IPS DF 6.9 (cell line): ENCODE results near the gene RBM28.
"Not testable (repeated sequence)": the region's sequence is repeated elsewhere in the genome, so short reads cannot be mapped to it uniquely, and the experiment has no call there.

ENCODE experiments used
- DNase-seq: peaks from one replicate; pipeline ENCODE4 v3.0.0-alpha.2; 2013; ENCODE audit warnings: low read depth, low spot score
- H3K27ac ChIP-seq: one replicate; pipeline ENCODE4 v1.5.1; 2013; ENCODE audit warnings: low read length, control low read depth
- H3K27me3 ChIP-seq: 2 replicates; pipeline ENCODE4 v1.6.1; 2013; ENCODE audit warnings: mild to moderate bottlenecking, low read length; ENCODE audit not compliant: control insufficient read depth, insufficient read depth
- H3K36me3 ChIP-seq: 2 replicates; pipeline ENCODE4 v1.6.1; 2013; ENCODE audit warnings: low read length; ENCODE audit not compliant: control insufficient read depth, insufficient read depth
- H3K4me1 ChIP-seq: 2 replicates; pipeline ENCODE4 v1.6.1; 2013; ENCODE audit warnings: low read length; ENCODE audit not compliant: control insufficient read depth, insufficient read depth
- H3K4me3 ChIP-seq: 2 replicates; pipeline ENCODE4 v1.5.1; 2013; ENCODE audit warnings: mild to moderate bottlenecking, low read length
- H3K9me3 ChIP-seq: 2 replicates; pipeline ENCODE4 v1.6.1; 2013; ENCODE audit warnings: low read length, inconsistent platforms; ENCODE audit not compliant: control insufficient read depth, insufficient read depth
- WGBS: extraction: QIAGEN DNeasy Blood & Tissue Kit; methylation state at CpG from one replicate; pipeline ENCODE4 v1.1.7; 2013; ENCODE audit warnings: mixed read lengths, missing lambda C conversion rate; ENCODE audit not compliant: insufficient read length, insufficient coverage; 5-methylcytosine and 5-hydroxymethylcytosine counted together

RBM28 gene

GRCh38 chr7:128298004-128298403, 45.7 kb downstream of the RBM28 start:
- H3K27ac ChIP-seq, H3K4me1 ChIP-seq, H3K9me3 ChIP-seq, H3K36me3 ChIP-seq, H3K4me3 ChIP-seq, DNase-seq, H3K27me3 ChIP-seq: not testable (repeated sequence)
- WGBS = no CpG with 5 or more reads among the region's 7 CpGs

GRCh38 chr7:128287556-128287955, 56.2 kb downstream of the RBM28 start:
- no peak for DNase-seq
- Histone ChIP-seq H3K27me3 (no peaks in the 10 kb centered on the region), H3K4me1 (no peaks in the 10 kb centered on the region), H3K4me3 (no peak overlapping the region), H3K36me3 (no peaks in the 10 kb centered on the region), H3K27ac (no peak overlapping the region), H3K9me3 (no peaks in the 10 kb centered on the region)
- WGBS = no CpG with 5 or more reads among the region's 4 CpGs

- DNase-seq = no peak
- WGBS = no CpG with 5 or more reads among the region's 7 CpGs
- Histone ChIP-seq H3K4me1 (no peaks in the 10 kb centered on the region), H3K4me3 (no peak overlapping the region), H3K36me3 (no peaks in the 10 kb centered on the region), H3K27ac (no peak overlapping the region), H3K9me3 (no peaks in the 10 kb centered on the region), H3K27me3 (no peaks in the 10 kb centered on the region)
These were observed 59.6 kb downstream of the RBM28 start for GRCh38 chr7:128284102-128284501.

- no peaks in the 10 kb centered on the region for H3K27me3 ChIP-seq
- H3K4me3 ChIP-seq = no peak overlapping the region
- H3K9me3 ChIP-seq = no peaks in the 10 kb centered on the region
- H3K36me3 ChIP-seq = no peaks in the 10 kb centered on the region
- no peak overlapping the region for H3K27ac ChIP-seq
- DNase-seq = no peak
- H3K4me1 ChIP-seq = no peaks in the 10 kb centered on the region
- no CpG with 5 or more reads among the region's 4 CpGs for WGBS
These were observed 61.9 kb downstream of the RBM28 start for GRCh38 chr7:128281605-128282380.

GRCh38 chr7:128280451-128280850, 63.3 kb downstream of the RBM28 start:
- not testable (repeated sequence) for H3K9me3 ChIP-seq, H3K27me3 ChIP-seq, H3K4me1 ChIP-seq, DNase-seq, H3K36me3 ChIP-seq, H3K27ac ChIP-seq, H3K4me3 ChIP-seq
- WGBS = no CpG with 5 or more reads among the region's 1 CpG

GRCh38 chr7:128279124-128279713, 64.5 kb downstream of the RBM28 start:
- WGBS = no CpG with 5 or more reads among the region's 6 CpGs

GRCh38 chr7:128278366-128278765, 65.3 kb downstream of the RBM28 start:
- DNase-seq = no peak
- Histone ChIP-seq H3K4me3 (no peak overlapping the region), H3K27ac (no peak overlapping the region), H3K4me1 (peaks cover 3% of the 10 kb centered on the region), H3K9me3 (no peaks in the 10 kb centered on the region), H3K36me3 (no peaks in the 10 kb centered on the region), H3K27me3 (no peaks in the 10 kb centered on the region)
- WGBS = no CpG with 5 or more reads among the region's 1 CpG

More at GRCh38 chr7:128279124-128279713, 64.5 kb downstream of the RBM28 start:
- no peaks in the 10 kb centered on the region for H3K9me3 ChIP-seq
- H3K27me3 ChIP-seq = no peaks in the 10 kb centered on the region
- no peak for DNase-seq
- no peaks in the 10 kb centered on the region for H3K4me1 ChIP-seq
- no peak overlapping the region for H3K4me3 ChIP-seq
- no peak overlapping the region for H3K27ac ChIP-seq
- no peaks in the 10 kb centered on the region for H3K36me3 ChIP-seq

- Histone ChIP-seq H3K27ac (no peak overlapping the region), H3K4me3 (no peak overlapping the region), H3K9me3 (no peaks in the 10 kb centered on the region), H3K27me3 (no peaks in the 10 kb centered on the region), H3K36me3 (no peaks in the 10 kb centered on the region), H3K4me1 (peaks cover 3% of the 10 kb centered on the region)
- no peak for DNase-seq
- no CpG with 5 or more reads among the region's 4 CpGs for WGBS
These were observed 68.0 kb downstream of the RBM28 start for GRCh38 chr7:128275681-128276080.

- Histone ChIP-seq H3K9me3 (no peaks in the 10 kb centered on the region), H3K27ac (no peak overlapping the region), H3K4me1 (peaks cover 3% of the 10 kb centered on the region), H3K4me3 (no peak overlapping the region), H3K36me3 (no peaks in the 10 kb centered on the region), H3K27me3 (no peaks in the 10 kb centered on the region)
- DNase-seq = no peak
- no CpG with 5 or more reads among the region's 3 CpGs for whole genome bisulfite sequencing
These were observed 68.7 kb downstream of the RBM28 start for GRCh38 chr7:128274884-128275603.

- no CpG with 5 or more reads among the region's 4 CpGs for WGBS
- no peaks in the 10 kb centered on the region for H3K9me3 ChIP-seq
- no peak overlapping the region for H3K4me3 ChIP-seq
- no peak for DNase-seq
- no peaks in the 10 kb centered on the region for H3K27me3 ChIP-seq
- H3K4me1 ChIP-seq = peaks cover 3% of the 10 kb centered on the region
- no peak overlapping the region for H3K27ac ChIP-seq
- H3K36me3 ChIP-seq = no peaks in the 10 kb centered on the region
These were observed 69.3 kb downstream of the RBM28 start for GRCh38 chr7:128274246-128274883.
